ENCODE measurements around the gene CFHR5.
A peak's percentile ranks its signal among the peaks of the same experiment; 100 is the strongest.
"Not testable (repeated sequence)": the region's sequence is repeated elsewhere in the genome, so short reads cannot be mapped to it uniquely, and the experiment has no call there.

CFHR5 gene

GRCh38 chr1:196977278-196977677 is at the start of gene CFHR5:
Gene CFHR5 (plus strand): TSS chr1:196977556. CDS start chr1:196977665, 109 bp downstream.
- no peak for DNase-seq

DNA sequence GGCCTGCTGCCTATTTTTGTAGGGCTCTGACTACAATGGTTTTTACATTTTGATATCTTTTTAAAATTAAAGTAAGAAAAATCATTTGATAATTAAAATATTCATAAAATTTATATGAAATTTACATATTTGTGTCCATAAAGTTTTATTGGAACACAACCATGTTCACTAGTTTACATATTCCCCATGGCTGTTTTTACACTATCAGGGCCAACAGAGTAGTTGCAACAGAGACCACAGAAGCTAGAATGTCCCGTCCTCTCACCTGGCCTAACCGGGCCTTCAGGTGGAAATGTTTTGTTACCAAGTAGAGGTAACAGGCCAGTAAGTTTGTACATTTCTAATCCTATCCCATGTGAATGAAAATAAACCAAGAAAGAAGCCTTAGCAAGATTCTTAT is 44.5 kb upstream of the CFHR5 start:
- not testable (repeated sequence) for DNase-seq

DNA sequence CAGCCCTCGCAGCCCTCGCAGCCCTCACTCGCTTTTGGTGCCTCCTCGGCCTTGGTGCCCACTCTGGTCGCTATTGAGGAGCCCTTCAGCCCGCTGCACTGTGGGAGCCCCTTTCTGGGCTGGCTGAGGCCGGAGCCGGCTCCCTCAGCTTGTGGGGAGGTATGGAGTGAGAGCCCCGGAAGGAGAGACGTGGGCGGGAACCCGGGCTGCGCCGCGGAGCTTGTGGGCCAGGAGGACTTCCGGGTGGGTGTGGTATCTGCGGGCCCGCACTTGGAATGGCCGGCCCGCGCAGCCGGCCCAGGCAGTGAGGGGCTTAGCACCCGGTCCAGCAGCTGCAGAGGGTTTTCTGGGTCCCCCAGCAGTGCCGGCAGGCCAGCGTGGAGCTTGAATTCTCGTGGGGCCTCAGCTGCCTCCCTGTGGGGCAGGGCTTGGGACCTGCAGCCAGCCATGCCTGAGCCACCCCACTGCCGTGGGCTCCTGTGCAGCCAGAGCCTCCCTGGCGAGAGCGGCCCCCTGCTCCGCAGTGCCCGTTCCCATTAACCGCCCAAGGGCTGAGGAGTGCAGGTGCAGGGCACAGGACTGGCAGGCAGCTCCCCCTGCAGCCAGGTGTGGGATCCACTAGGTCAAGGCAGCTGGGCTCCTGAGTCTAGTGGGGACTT is 43.7 kb upstream of the CFHR5 start:
- DNase-seq: no peak

DNA sequence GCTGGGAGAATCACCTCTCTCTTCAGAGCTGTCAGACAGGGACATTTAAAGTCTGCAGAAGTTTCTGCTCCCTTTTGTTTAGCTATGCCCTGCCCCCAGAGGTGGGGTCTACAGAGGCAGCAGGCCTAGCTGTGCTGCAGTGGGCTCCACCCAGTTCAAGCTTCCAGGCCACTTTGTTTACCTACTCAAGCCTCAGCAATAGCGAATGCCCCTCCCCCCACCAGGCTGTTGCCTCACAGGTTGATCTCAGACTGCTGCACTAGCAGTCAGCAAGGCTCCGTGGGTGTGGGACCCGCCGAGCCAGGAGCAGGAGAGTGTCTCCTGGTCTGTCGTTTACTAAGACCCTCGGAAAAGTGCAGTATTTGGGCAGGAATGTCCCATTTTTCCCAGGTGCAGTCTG is 35.9 kb upstream of the CFHR5 start:
- not testable (repeated sequence) for DNase-seq

- DNase-seq: not testable (repeated sequence)
Measured at GRCh38 chr1:196943568-196943967, 33.8 kb upstream of the CFHR5 start, which contains the start of gene CFHR2. Gene CFHR2 (plus strand): TSS chr1:196943738. CDS start chr1:196943881, 143 bp downstream.

GRCh38 chr1:196951711-196952394 is 25.5 kb upstream of the CFHR5 start:
- no peak for DNase-seq

- no peak for DNase-seq
Measured at GRCh38 chr1:196954778-196955177, 22.6 kb upstream of the CFHR5 start.

DNA sequence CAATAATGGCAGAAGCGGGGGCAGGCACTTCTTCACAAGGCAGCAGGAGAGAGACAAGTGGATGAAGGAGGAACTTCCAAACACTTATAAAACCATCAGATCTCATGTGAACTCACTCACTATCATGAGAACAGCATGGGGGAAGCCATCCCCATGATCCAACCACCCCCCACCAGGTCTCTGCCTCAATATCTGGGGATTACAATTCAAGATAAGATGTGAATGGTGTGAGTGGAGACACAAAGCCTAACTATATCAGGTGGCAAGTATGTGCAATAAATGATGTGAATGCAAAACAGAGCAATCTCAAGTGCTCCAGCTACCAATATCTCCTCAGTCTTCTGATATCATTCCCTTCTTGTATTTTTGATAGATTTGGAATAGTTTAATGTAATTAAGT is 21.4 kb upstream of the CFHR5 start:
- no peak for DNase-seq

DNA sequence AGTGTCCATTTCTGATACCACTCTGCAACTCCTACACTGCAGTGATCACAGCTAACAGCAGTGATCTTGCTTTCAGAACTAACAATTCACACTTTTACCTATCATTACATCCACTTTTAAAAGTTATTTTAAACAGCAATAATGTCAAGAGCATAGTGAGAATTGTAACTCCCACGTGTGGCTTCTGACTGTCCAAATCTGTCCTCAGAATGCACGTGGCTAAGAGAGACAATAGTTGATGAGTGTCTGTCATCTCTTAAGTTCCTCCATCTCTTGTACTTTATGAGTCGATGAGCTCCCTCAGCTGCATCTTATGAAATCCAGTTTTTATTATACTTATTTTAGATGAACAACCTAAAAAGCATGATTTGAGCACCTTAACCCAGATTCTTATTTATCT is 16.5 kb upstream of the CFHR5 start:
- no peak for DNase-seq

DNA sequence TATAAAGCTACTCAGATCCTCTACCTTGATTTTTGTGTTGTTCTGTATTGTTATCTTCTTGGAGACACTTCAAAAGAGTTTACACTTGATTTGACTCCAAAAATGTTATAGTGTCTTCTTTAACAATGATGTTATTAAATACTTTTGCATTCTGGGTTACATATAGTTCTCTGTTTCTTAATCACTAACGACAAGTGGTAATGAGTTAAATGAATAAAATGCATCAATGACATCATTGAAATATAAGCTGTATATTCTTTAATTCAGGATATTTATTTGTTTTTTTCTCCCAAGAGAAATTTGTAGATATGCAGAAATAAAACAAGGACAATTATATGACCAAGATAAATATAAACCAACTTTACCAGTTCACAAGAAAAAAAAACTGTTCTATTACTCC is 7.2 kb upstream of the CFHR5 start:
- no peak for DNase-seq

DNA sequence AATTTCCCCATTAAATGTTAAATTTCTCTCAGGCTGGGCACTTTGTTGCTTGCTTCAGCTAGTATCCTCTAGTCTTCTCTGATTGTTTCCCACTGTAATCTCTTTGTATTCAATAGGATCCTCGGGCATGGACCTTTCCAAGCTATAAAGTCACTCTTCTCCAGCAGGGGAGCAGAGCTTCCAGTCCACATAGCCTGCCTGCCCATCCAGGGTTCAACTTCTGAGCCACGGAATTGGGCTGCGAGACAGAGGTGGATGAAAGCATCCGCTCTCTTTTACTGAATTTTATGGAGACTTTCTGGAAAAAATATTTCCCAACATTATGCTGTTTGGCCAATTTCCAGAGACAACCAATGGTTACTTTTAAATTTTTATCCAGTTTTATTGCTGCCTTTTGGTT is 1.1 kb upstream of the CFHR5 start:
- DNase-seq: no peak

- no peak for DNase-seq
Measured at GRCh38 chr1:196980859-196981258, 3.5 kb downstream of the CFHR5 start.

- not testable (repeated sequence) for DNase-seq
Measured at GRCh38 chr1:196982247-196982646, 4.9 kb downstream of the CFHR5 start.

DNA sequence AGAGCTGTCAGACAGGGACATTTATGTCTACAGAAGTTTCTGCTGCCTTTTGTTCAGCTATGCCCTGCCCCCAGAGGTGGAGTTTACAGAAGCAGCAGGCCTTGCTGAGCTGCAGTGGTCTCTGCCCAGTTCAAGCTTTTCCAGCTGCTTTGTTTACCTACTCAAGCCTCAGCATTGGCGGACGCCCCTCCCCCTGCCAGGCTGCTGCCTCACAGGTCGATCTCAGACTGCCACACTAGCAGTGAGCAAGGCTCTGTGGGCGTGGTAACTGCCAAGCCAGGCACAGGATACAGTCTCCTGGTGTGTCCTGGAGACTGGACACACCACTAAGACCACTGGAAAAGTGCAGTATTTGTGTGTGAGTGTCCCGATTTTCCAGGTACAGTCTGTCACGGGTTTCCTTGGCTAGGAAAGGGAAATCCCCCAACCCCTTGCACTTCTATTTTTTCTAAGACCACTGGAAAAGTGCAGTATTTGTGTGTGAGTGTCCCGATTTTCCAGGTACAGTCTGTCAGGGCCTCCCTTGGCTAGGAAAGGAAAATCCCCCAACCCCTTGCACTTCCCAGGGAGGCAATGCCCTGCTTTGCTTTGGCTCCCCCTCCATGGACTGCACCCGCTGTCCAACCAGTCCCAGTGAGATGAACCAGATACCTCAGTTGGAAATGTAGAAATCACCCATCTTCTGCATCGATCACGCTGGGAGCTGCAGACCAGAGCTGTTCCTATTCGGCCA is 14.7 kb downstream of the CFHR5 start:
- not testable (repeated sequence) for DNase-seq

GRCh38 chr1:196993916-196994315 is 16.6 kb downstream of the CFHR5 start:
- no peak for DNase-seq

DNA sequence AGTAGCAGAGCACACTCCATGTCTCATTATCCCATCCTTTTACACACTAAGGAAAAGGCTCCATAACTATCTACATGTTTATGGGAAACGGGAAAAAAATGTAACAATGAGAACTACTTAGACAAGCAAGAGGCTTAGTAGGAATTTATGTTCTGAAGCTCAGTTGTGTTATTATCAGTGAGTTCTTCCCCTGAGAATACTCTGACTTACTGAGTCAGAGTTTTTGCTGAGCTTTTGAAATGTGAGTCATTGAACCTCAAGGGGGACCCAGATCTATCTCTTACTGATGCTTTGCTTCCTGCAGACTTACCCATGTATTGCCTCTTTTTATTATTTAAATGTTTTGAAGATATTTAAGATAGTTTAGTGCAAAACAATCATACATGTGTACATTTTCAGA is 20.1 kb downstream of the CFHR5 start:
- peak; percentile 68 for DNase-seq

DNA sequence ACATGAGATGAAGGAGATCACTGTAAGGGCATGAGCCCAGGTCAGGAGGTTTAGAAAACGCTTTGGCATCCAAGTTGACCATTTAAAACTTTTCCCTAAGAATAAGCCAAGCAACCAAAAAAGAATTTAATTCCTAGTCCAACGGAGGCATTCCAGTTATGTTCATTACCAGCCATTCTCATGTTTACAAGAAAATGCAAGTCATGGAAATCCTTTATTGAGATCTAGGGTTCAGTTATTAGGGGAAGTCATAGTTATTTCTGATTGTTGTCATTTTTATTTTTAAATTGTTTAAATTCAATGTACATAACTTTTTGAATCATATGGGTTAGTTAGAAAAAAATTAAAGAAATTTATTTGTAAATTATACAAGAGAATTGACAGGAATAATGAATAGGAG is 24.5 kb downstream of the CFHR5 start:
- no peak for DNase-seq

DNA sequence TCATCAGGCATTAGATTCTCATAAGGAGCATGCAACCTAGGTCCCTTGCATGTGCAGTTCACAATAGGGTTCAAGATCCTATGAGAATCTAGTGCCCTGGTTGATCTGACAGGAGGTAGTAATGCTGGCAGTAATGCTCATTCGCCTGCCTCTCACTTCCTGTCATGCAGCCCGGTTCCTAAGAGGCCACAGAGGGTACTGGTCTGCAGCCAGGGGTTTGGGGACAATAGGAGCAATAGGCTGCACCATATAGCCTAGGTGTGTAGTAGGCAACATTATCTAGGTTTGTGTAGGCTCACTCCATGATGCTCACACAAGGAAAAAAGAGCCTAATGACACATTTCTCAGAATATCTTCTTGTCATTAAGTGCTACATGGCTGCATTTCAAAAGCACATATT is 25.8 kb downstream of the CFHR5 start:
- DNase-seq: no peak

- no peak for DNase-seq
Measured at GRCh38 chr1:197008861-197009260, 31.5 kb downstream of the CFHR5 start.

- no peak for DNase-seq
Measured at GRCh38 chr1:197011614-197012013, 34.3 kb downstream of the CFHR5 start.

- DNase-seq: no peak
Measured at GRCh38 chr1:197013234-197013633, 35.9 kb downstream of the CFHR5 start.

- DNase-seq: no peak
Measured at GRCh38 chr1:197016751-197017150, 39.4 kb downstream of the CFHR5 start.

GRCh38 chr1:197017558-197018146 is 40.3 kb downstream of the CFHR5 start:
- DNase-seq: no peak

DNA sequence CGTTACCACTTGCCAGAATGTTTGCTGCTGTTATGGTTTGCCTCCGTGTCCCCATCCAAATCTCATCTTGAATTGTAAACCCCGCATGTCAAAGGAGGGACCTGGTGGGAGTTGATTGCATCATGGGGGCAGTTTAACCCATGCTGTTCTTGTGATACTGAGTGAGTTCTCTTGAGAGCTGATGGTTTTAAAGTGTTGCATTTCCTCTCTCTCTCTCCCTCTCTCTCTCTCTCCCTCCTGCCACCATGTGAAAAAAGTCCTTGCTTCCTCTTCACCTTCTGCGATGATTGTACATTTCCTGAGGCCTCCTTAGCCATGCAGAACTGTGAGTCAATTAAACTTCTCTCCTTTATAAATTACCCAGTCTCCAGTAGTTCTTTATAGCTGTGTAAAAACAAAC is 44.4 kb downstream of the CFHR5 start:
- DNase-seq: no peak
